K562 (cell line): ENCODE data around the gene B3GALT5. TPM values are rescaled to one million over a fixed set of nuclear protein-coding genes. Genes with fewer than 3 reads are reported as not detected.

Source experiments
- ATAC-seq: fragments of 200-7000 bp; cut with Tn5 transposase; 3 replicates; pipeline ENCODE4 v1.9.1; 2020; ENCODE audit warnings: moderate library complexity
- BruUV-seq: library from RNA; stranded (reverse); fragments of 400-500 nt; replicated peaks from 2 replicates; lab custom pipeline; 2021; lab: Mats Ljungman, UMichigan
- CTCF ChIA-PET: fragments of 300-600 bp; formaldehyde crosslinking; extraction: SDS; loops from one replicate; lab custom pipeline; 2021; ENCODE audit warnings: low intra/inter-chr PET ratio; lab: Yijun Ruan, JAX
- POLR2A ChIA-PET: fragments of 300-600, 350-650 bp; sonication (Branson Sonifier 250); formaldehyde crosslinking; extraction: SDS; loops from one replicate; lab custom pipeline; 2021; ENCODE audit warnings: antibody characterized with exemption, inconsistent platforms; lab: Yijun Ruan, JAX
- DNase-seq, 4 experiments: peaks; one replicate each; pipeline versions ENCODE4 v3.0.0 to v3.0.0-alpha.2; 2011 to 2018; ENCODE audit warnings: low spot score in 3 of 4, mixed read lengths in 3 of 4; ENCODE audit errors: extremely low read depth in 1 of 4
- FAIRE-seq: peaks from 2 replicates; lab custom pipeline; 2011; peaks lifted over from hg19 to GRCh38; lab: Jason Lieb, UNC
- H2AFZ ChIP-seq: 2 replicates; pipeline ENCODE4 v1.6.0; 2011; ENCODE audit warnings: low read depth, low read length, control low read depth, inconsistent platforms
- H3K27ac ChIP-seq: fragments of 200-600 bp; 3 replicates; pipeline ENCODE4 v1.8.0; 2011; ENCODE audit warnings: low read depth, mild to moderate bottlenecking, control low read depth, inconsistent platforms, low read length, moderate library complexity, mixed read lengths; ENCODE audit errors: extremely low read depth
- H3K27me3 ChIP-seq, 2 experiments: fragments of 300-600 bp in 1 of 2; 2 replicates in 1 of 2; 3 replicates in 1 of 2; pipeline versions ENCODE4 v1.6.0 to v1.8.0; 2011; ENCODE audit warnings: inconsistent platforms in 2 of 2, low read length in 2 of 2, mild to moderate bottlenecking in 1 of 2, mixed read lengths in 1 of 2, moderate library complexity in 1 of 2; ENCODE audit not compliant: control insufficient read depth in 2 of 2, insufficient read depth in 2 of 2
- H3K36me3 ChIP-seq: fragments of 300-600 bp; 3 replicates; pipeline ENCODE4 v1.8.0; 2011; ENCODE audit warnings: mild to moderate bottlenecking, low read length, inconsistent platforms; ENCODE audit not compliant: control insufficient read depth, insufficient read depth
- H3K4me1 ChIP-seq, 2 experiments: fragments of 200-600 bp in 1 of 2; replicated peaks in 1 of 2; 2 replicates in 1 of 2; 3 replicates in 1 of 2; pipeline versions ENCODE4 v1.5.1 to v1.8.0; 2011; ENCODE audit warnings: inconsistent platforms in 2 of 2, low read length in 2 of 2, mild to moderate bottlenecking in 1 of 2, mixed read lengths in 1 of 2, moderate library complexity in 1 of 2; ENCODE audit not compliant: control insufficient read depth in 2 of 2, insufficient read depth in 2 of 2
- H3K4me2 ChIP-seq: 2 replicates; pipeline ENCODE4 v1.6.1; 2011; ENCODE audit warnings: low read length, control low read depth, inconsistent platforms, mixed read lengths; ENCODE audit not compliant: insufficient read depth
- H3K4me3 ChIP-seq: fragments of 200-600 bp; sonication (generic), shearing (Covaris generic); 2 replicates; pipeline ENCODE4 v1.5.1; 2016; ENCODE audit warnings: control low read depth, inconsistent platforms
- H3K79me2 ChIP-seq: fragments of 200-600 bp; 3 replicates; pipeline ENCODE4 v1.8.0; 2011; ENCODE audit warnings: low read length, inconsistent platforms; ENCODE audit not compliant: control insufficient read depth, insufficient read depth
- H3K9ac ChIP-seq, 2 experiments: 2 replicates each; pipeline versions ENCODE4 v1.6.0 to v1.6.1; 2011; ENCODE audit warnings: low read depth in 2 of 2, low read length in 2 of 2, control low read depth in 1 of 2, inconsistent platforms in 1 of 2, mild to moderate bottlenecking in 1 of 2, mixed read lengths in 1 of 2; ENCODE audit not compliant: insufficient read depth in 1 of 2
- H3K9me1 ChIP-seq: one replicate; pipeline ENCODE4 v1.6.0; 2011; ENCODE audit warnings: inconsistent platforms, mild to moderate bottlenecking, low read length, moderate library complexity; ENCODE audit not compliant: control insufficient read depth, insufficient read depth
- H3K9me3 ChIP-seq: replicated peaks from 2 replicates; pipeline ENCODE4 v1.5.1; 2011; ENCODE audit warnings: low read depth, low read length, inconsistent platforms; ENCODE audit not compliant: control insufficient read depth, insufficient read depth
- H4K20me1 ChIP-seq: replicated peaks from 2 replicates; pipeline ENCODE4 v1.6.1; 2011; ENCODE audit warnings: low read length, inconsistent platforms, mixed read lengths; ENCODE audit not compliant: control insufficient read depth, insufficient read depth
- ADNP ChIP-seq: fragments of 200-800 bp; sonication (Bioruptor generic); IDR thresholded peaks from 2 replicates; pipeline ENCODE4 v1.6.1; 2016; ENCODE audit warnings: missing genetic modification characterization, missing compliant biosample characterization
- CBX1 ChIP-seq: sonication (generic); IDR thresholded peaks from 2 replicates; pipeline ENCODE4 v1.6.1; 2016; ENCODE audit warnings: antibody characterized with exemption, low read depth, mild to moderate bottlenecking
- EWSR1 ChIP-seq: fragments of 450-650 bp; IDR thresholded peaks from 2 replicates; pipeline ENCODE4 v1.6.1; 2018; ENCODE audit warnings: borderline replicate concordance, mild to moderate bottlenecking, low read depth, moderate library complexity; ENCODE audit not compliant: partially characterized antibody
- FOXK1 ChIP-seq: sonication (generic); formaldehyde crosslinking; IDR thresholded peaks from 2 replicates; pipeline ENCODE4 v1.8.0; 2022; ENCODE audit warnings: missing genetic modification reagents, mild to moderate bottlenecking, borderline replicate concordance
- PHTF2 ChIP-seq: fragments of 250-450 bp; sonication (Bioruptor Pico); IDR thresholded peaks from 2 replicates; pipeline ENCODE4 v1.5.0; 2021; ENCODE audit warnings: mild to moderate bottlenecking
- RBM25 ChIP-seq: fragments of 200-400 bp; formaldehyde crosslinking; IDR thresholded peaks from 2 replicates; pipeline ENCODE4 v1.6.1; 2018; ENCODE audit warnings: low read length, low read depth, moderate library complexity; ENCODE audit not compliant: severe bottlenecking
- WGBS: fragments of 100-300 bp; shearing (Covaris generic); methylation state at CpG from one replicate; pipeline ENCODE4 v1.1.6; 2016; ENCODE audit warnings: low coverage, mixed read lengths; ENCODE audit not compliant: insufficient coverage; ENCODE audit errors: missing lambda C conversion rate; 5-methylcytosine and 5-hydroxymethylcytosine counted together
- in situ Hi-C: fragments of 300-500 bp; cut with MboI; formaldehyde crosslinking; loops from 4 replicates; pipeline ENCODE4 v1.15.0; 2018; ENCODE audit warnings: inconsistent platforms, mixed read lengths
- intact Hi-C: fragments of 100-400 bp; cut with micrococcal nuclease; formaldehyde crosslinking; loops from 2 replicates; pipeline ENCODE4 v1.14.2; 2022
- polyA plus RNA-seq, 8 experiments: library from polyadenylated mRNA; depleted of rRNA in 4 of 8; stranded (reverse) in 5 of 8; unstranded in 3 of 8; fragments of >200 nt; fragmentation: Nextera tagmentation in 2 of 8; fragmentation: Illumina TruSeq in 1 of 8; extraction: Ambion mirVana in 2 of 8; extraction: Trizol in 1 of 8; gene quantifications; 2 replicates each; pipeline versions ENCODE4 v1.2.1 to v1.2.3, GENCODE V29; 2011 to 2014; ENCODE audit warnings: inconsistent platforms in 1 of 8, missing spikeins in 1 of 8
- total RNA-seq, 7 experiments: library from RNA; depleted of rRNA in 6 of 7; stranded (reverse); fragments of >200 nt in 6 of 7; fragmentation: Illumina TruSeq in 2 of 7; extraction: Trizol in 2 of 7; gene quantifications; 2 replicates each; pipeline versions ENCODE4 v1.2.1 to v1.2.3, GENCODE V29; 2011 to 2021; ENCODE audit warnings: low replicate concordance in 1 of 7

The B3GALT5 gene
- total and polyA plus RNA-seq, 9 of the 15 experiments (the other 6 are each of a cell fraction or from before 2014, with no cell fraction given), result 0.02 TPM; not detected in 8

GRCh38 chr21:39658066-39658465 lies 45.3 kb downstream of the B3GALT5 start:
- 0% methylated on average over 2 of the region's 2 CpGs for WGBS
- FAIRE-seq, result no peak
- Histone ChIP-seq H4K20me1 (no peaks in the 10 kb centered on the region), H3K9me3 (no peaks in the 10 kb centered on the region), H3K79me2 (no peaks in the 10 kb centered on the region), H2AFZ (no peak overlapping the region), H3K9me1 (no peaks in the 10 kb centered on the region), H3K27me3 (peaks cover 13 to 48% of the 10 kb centered on the region in 2 experiments; a peak in 4 of 5 replicates), H3K9ac (no peak overlapping the region), H3K4me2 (no peak overlapping the region), H3K4me3 (no peak overlapping the region), H3K36me3 (no peaks in the 10 kb centered on the region), H3K27ac (no peak overlapping the region), H3K4me1 (no peaks in the 10 kb centered on the region)
- no TSS peak for BruUV-seq
- intact Hi-C loops, result no loop called here
- no peak for TF ChIP-seq EWSR1
- TF ChIP-seq PHTF2, result no peak
- no peak for TF ChIP-seq CBX1
- POLR2A ChIA-PET, result interaction anchor here (0.7 kb wide), 1 partner anchor 113 kb away, joined by 3 read pairs; no protein-coding TSS in a partner anchor
- no peak for DNase-seq
- in situ Hi-C loops, result no loop called here
- CTCF ChIA-PET, result no interaction called here
- ATAC-seq, result no peak

GRCh38 chr21:39659070-39659815 lies 46.5 kb downstream of the B3GALT5 start:
- H3K9me3 ChIP-seq, result no peaks in the 10 kb centered on the region
- H2AFZ ChIP-seq, result no peak overlapping the region
- in situ Hi-C loops (no loop called here), intact Hi-C loops (no loop called here)
- H3K4me1 ChIP-seq, result no peaks in the 10 kb centered on the region
- FAIRE-seq (no peak), ATAC-seq (no peak), DNase-seq (no peak)
- WGBS, result 1% methylated on average over 7 of the region's 7 CpGs
- peaks cover 13 to 53% of the 10 kb centered on the region in 2 experiments; a peak in 4 of 5 replicates for H3K27me3 ChIP-seq
- BruUV-seq, result no TSS peak
- H3K9me1 ChIP-seq, result no peaks in the 10 kb centered on the region
- no peak overlapping the region for H3K9ac ChIP-seq
- H3K36me3 ChIP-seq, result no peaks in the 10 kb centered on the region
- CTCF ChIA-PET, result no interaction called here
- TF ChIP-seq RBM25 (peak; percentile 92), FOXK1 (CRISPR knock-in tag) (no peak), ADNP (peak; percentile 29; the same call in 1 of the 2 replicates)
- TF ChIP-seq, all 486 proteins: peak for 2
- Histone ChIP-seq H3K4me3 (no peak overlapping the region), H3K27ac (no peak overlapping the region), H3K4me2 (no peak overlapping the region), H4K20me1 (no peaks in the 10 kb centered on the region), H3K79me2 (no peaks in the 10 kb centered on the region)
- POLR2A ChIA-PET, result interaction anchor here (0.6 to 0.7 kb wide), 2 partner anchors 57 to 174 kb away, joined by 3 to 4 read pairs; no protein-coding TSS in a partner anchor
